Measurements from ENCODE around the gene CSE1L.
"Not testable (repeated sequence)": the region's sequence is repeated elsewhere in the genome, so short reads cannot be mapped to it uniquely, and the experiment has no call there.

The CSE1L gene

GRCh38 chr20:49046087-49046900 lies at the start of gene CSE1L:
CSE1L (plus strand) TSS chr20:49046312; CDS start chr20:49058464, 12,152 bp downstream.
- peak; percentile 99 for DNase-seq

GRCh38 chr20:48999890-49000870 lies 45.9 kb upstream of the CSE1L start:
- DNase-seq: no peak

GRCh38 chr20:49001741-49002140 lies 44.4 kb upstream of the CSE1L start:
- DNase-seq: no peak

GRCh38 chr20:49006446-49006980 lies 39.6 kb upstream of the CSE1L start:
- DNase-seq: no peak

- DNase-seq: no peak
These were observed 36.0 kb upstream of the CSE1L start for GRCh38 chr20:49009899-49010631.

GRCh38 chr20:49024220-49024619 lies 21.9 kb upstream of the CSE1L start:
- DNase-seq: no peak

- not testable (repeated sequence) for DNase-seq
These were observed 17.9 kb upstream of the CSE1L start for GRCh38 chr20:49028177-49028576.

- peak; percentile 4 for DNase-seq
These were observed 17.4 kb upstream of the CSE1L start for GRCh38 chr20:49028684-49029083.

GRCh38 chr20:49029203-49029602 lies 16.9 kb upstream of the CSE1L start:
- DNase-seq: no peak

GRCh38 chr20:49030954-49031619 lies 15.0 kb upstream of the CSE1L start:
- no peak for DNase-seq

- DNase-seq: no peak
These were observed 13.7 kb upstream of the CSE1L start for GRCh38 chr20:49032455-49032854.

GRCh38 chr20:49034070-49034732 lies 11.9 kb upstream of the CSE1L start:
- DNase-seq: no peak

- DNase-seq: peak; percentile 67
These were observed 8.1 kb upstream of the CSE1L start for GRCh38 chr20:49037962-49038387.

- no peak for DNase-seq
These were observed 6.3 kb upstream of the CSE1L start for GRCh38 chr20:49039854-49040253.

GRCh38 chr20:49043000-49043399 lies 3.1 kb upstream of the CSE1L start:
- no peak for DNase-seq

- DNase-seq: peak; percentile 72
These were observed 549 bp upstream of the CSE1L start for GRCh38 chr20:49045440-49046086.

GRCh38 chr20:49052334-49052733 lies 6.2 kb downstream of the CSE1L start:
- no peak for DNase-seq

GRCh38 chr20:49054056-49054643 lies 8.0 kb downstream of the CSE1L start:
- no peak for DNase-seq

- no peak for DNase-seq
These were observed 17.2 kb downstream of the CSE1L start for GRCh38 chr20:49063279-49063678.

- DNase-seq: no peak
These were observed 28.4 kb downstream of the CSE1L start for GRCh38 chr20:49074521-49074920.

- DNase-seq: no peak
These were observed 32.2 kb downstream of the CSE1L start for GRCh38 chr20:49078310-49078709.

All from inflammatory macrophage treated with lipopolysaccharide for 4 hours (primary cell).